Measurements from ENCODE around the gene NOX5.

DNA sequence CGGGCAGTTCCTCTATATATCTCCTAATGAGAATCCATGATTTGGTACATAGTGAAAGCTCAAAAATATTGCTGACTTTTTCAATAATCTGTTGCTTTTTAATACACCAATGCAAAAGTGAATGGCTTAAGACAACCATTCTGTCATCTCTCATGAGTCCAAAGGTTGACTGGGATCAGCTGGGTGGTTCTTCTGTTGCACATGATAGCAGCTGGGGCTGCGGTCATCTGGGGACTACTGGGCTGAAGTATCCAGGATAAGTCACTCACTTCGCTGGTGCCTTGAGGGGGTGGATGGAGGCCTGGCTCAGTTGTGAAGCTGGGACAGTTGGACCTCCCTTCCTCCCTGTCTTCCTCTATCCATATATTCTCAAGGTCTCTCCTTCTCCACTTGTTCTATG lies 53.7 kb downstream of the NOX5 start:
- TF ChIP-seq EZH2 (IDR thresholded peaks at IDR 0.05; ENCODE audit: borderline replicate concordance, insufficient read depth, low read length, poor library complexity, severe bottlenecking), result no peak
- TF ChIP-seq TAF1 (IDR thresholded peaks at IDR 0.05; ENCODE audit: low read depth), result no peak
- no peak for TF ChIP-seq CTCF (IDR thresholded peaks at IDR 0.05; ENCODE audit: poor library complexity, severe bottlenecking)
- no peak for TF ChIP-seq EP300 (conservative IDR thresholded peaks at IDR 0.05; ENCODE audit: poor library complexity, severe bottlenecking)
